ENCODE data around the gene ERBB4. TPM values are rescaled to one million over a fixed set of nuclear protein-coding genes. Genes with fewer than 3 reads are reported as not detected.

Gene ERBB4
- total RNA-seq, 1 experiment from 2014 or later, result 40.6 TPM

DNA sequence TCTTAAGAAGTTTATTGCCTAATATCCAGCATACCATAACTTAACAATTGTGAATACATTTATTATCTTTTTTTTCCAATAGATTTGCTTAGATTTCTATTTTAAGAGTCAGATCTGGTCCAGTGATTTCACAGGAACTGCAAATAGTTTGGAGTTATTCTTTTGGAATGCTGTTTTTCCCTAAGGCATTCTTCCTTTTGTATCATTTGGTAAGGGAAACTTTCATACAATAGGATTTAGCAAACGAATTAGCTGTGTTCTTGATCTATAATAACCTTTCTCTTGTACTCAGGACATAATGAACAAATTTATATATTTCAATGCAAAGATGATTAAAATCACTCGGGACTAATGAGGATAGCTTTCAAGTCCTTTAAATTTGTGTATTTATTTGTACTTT lies 201.6 kb downstream of the ERBB4 start:
- BruUV-seq (replicated peaks), result no TSS peak
- POLR2A ChIA-PET (ENCODE audit: low non-redundant PET), result interaction anchor here (0.7 kb wide), 1 partner anchor 92 kb away, joined by 3 read pairs; no protein-coding TSS in a partner anchor

GRCh38 chr2:212330263-212330662 lies 208.3 kb downstream of the ERBB4 start:
- no peaks in the 10 kb centered on the region for H3K36me3 ChIP-seq (ENCODE audit: insufficient read depth, low read length, poor library complexity, severe bottlenecking)
- peak; percentile 38 for DNase-seq (ENCODE audit: low spot score)
- TF ChIP-seq CTCF (conservative IDR thresholded peaks at IDR 0.05; ENCODE audit: low read depth, low read length), result no peak
- TF ChIP-seq EZH2 (IDR thresholded peaks at IDR 0.05; ENCODE audit: borderline replicate concordance, low read depth, low read length, poor library complexity, severe bottlenecking), result no peak
- H3K9me3 ChIP-seq (ENCODE audit: low read depth, low read length, poor library complexity, severe bottlenecking), result no peaks in the 10 kb centered on the region
- H3K4me1 ChIP-seq (ENCODE audit: insufficient read depth, low read length, poor library complexity, severe bottlenecking), result peaks cover 44% of the 10 kb centered on the region
- no peak overlapping the region for H3K4me3 ChIP-seq (ENCODE audit: low read depth, low read length, poor library complexity, severe bottlenecking)
- intact Hi-C loops (cut with micrococcal nuclease; ENCODE audit: unreplicated experiment), result no loop called here
- no TSS peak for BruUV-seq (replicated peaks)
- CTCF ChIA-PET, result no interaction called here
- H3K27me3 ChIP-seq (replicated peaks; ENCODE audit: insufficient read depth, low read depth, low read length, poor library complexity), result no peaks in the 10 kb centered on the region
- POLR2A ChIA-PET (ENCODE audit: low non-redundant PET), result no interaction called here
- H3K27ac ChIP-seq (ENCODE audit: low read depth, low read length, poor library complexity, severe bottlenecking), result peak overlapping the region; percentile 65

More for the DNA sequence above, 201.6 kb downstream of the ERBB4 start:
- no peak for DNase-seq (ENCODE audit: low spot score)
- intact Hi-C loops (cut with micrococcal nuclease; ENCODE audit: unreplicated experiment), result no loop called here
- no peaks in the 10 kb centered on the region for H3K36me3 ChIP-seq (ENCODE audit: insufficient read depth, low read length, poor library complexity, severe bottlenecking)
- peaks cover 5% of the 10 kb centered on the region for H3K9me3 ChIP-seq (ENCODE audit: low read depth, low read length, poor library complexity, severe bottlenecking)
- no peak overlapping the region for H3K27ac ChIP-seq (ENCODE audit: low read depth, low read length, poor library complexity, severe bottlenecking)
- CTCF ChIA-PET, result no interaction called here
- H3K4me3 ChIP-seq (ENCODE audit: low read depth, low read length, poor library complexity, severe bottlenecking), result no peak overlapping the region
- no peaks in the 10 kb centered on the region for H3K27me3 ChIP-seq (replicated peaks; ENCODE audit: insufficient read depth, low read depth, low read length, poor library complexity)
- TF ChIP-seq EZH2 (IDR thresholded peaks at IDR 0.05; ENCODE audit: borderline replicate concordance, low read depth, low read length, poor library complexity, severe bottlenecking) (no peak), CTCF (conservative IDR thresholded peaks at IDR 0.05; ENCODE audit: low read depth, low read length) (no peak)
- H3K4me1 ChIP-seq (ENCODE audit: insufficient read depth, low read length, poor library complexity, severe bottlenecking), result peaks cover 19% of the 10 kb centered on the region

GRCh38 chr2:212328712-212329496 lies 209.7 kb downstream of the ERBB4 start:
- H3K9me3 ChIP-seq (ENCODE audit: low read depth, low read length, poor library complexity, severe bottlenecking), result no peaks in the 10 kb centered on the region
- no peaks in the 10 kb centered on the region for H3K36me3 ChIP-seq (ENCODE audit: insufficient read depth, low read length, poor library complexity, severe bottlenecking)
- peaks cover 53% of the 10 kb centered on the region for H3K4me1 ChIP-seq (ENCODE audit: insufficient read depth, low read length, poor library complexity, severe bottlenecking)
- no peaks in the 10 kb centered on the region for H3K27me3 ChIP-seq (replicated peaks; ENCODE audit: insufficient read depth, low read depth, low read length, poor library complexity)
- no TSS peak for BruUV-seq (replicated peaks)
- POLR2A ChIA-PET (ENCODE audit: low non-redundant PET), result no interaction called here
- TF ChIP-seq EZH2 (IDR thresholded peaks at IDR 0.05; ENCODE audit: borderline replicate concordance, low read depth, low read length, poor library complexity, severe bottlenecking), result no peak
- no peak for TF ChIP-seq CTCF (conservative IDR thresholded peaks at IDR 0.05; ENCODE audit: low read depth, low read length)
- H3K4me3 ChIP-seq (ENCODE audit: low read depth, low read length, poor library complexity, severe bottlenecking), result no peak overlapping the region
- H3K27ac ChIP-seq (ENCODE audit: low read depth, low read length, poor library complexity, severe bottlenecking), result peak overlapping the region; percentile 65
- intact Hi-C loops (cut with micrococcal nuclease; ENCODE audit: unreplicated experiment), result no loop called here
- no peak for DNase-seq (ENCODE audit: low spot score)
- CTCF ChIA-PET, result interaction anchor here (0.7 kb wide), 1 partner anchor 153 kb away, joined by 3 read pairs; no protein-coding TSS in a partner anchor
